Fibroblast of peridontal ligament (primary cell): ENCODE measurements around the gene GALT.

Experiments
- DNase-seq: peaks from one replicate; pipeline ENCODE4 v3.0.0-alpha.2; 2010; ENCODE audit errors: extremely low read depth

The GALT gene

DNA sequence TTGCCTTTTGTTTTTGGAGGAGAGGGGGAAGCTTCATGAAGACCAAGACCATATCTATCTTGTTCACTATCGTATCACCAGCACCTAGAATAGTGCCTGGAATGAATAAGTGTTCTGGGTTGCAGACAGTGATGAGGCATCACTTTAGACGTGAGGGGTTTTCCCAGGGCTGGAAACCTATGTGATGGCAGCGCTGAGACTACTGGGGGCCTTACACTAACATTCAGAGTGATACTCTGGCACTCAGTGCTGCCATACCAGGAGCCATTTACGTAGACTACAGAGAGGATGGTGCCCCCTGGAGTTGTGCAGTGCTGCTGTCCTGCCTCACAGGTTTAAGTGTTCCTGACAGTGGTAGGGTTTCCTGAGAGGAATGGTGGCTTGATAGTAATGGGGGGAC is 37.7 kb downstream of the GALT start:
- DNase-seq: no peak

DNA sequence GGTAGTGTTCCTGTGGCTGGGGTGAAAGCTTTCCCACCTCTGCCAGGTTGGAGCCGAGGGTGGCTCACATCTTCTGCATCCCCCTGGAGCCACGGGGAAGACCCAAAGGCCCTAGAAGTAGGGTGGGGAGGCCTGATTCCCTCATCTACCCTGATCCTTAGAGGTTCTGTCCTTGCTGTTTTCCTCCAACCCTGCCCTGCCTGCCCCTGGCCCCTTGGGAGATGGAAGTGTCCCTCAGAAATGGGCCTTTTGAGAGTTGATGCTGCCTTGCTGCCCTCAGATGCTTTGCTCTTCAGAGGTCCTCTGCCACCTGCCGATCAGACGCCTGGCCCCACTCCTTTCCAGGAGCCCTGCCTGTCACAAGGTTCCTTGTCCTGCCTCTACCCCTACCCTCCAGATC is 38.3 kb downstream of the GALT start:
- DNase-seq: no peak

DNA sequence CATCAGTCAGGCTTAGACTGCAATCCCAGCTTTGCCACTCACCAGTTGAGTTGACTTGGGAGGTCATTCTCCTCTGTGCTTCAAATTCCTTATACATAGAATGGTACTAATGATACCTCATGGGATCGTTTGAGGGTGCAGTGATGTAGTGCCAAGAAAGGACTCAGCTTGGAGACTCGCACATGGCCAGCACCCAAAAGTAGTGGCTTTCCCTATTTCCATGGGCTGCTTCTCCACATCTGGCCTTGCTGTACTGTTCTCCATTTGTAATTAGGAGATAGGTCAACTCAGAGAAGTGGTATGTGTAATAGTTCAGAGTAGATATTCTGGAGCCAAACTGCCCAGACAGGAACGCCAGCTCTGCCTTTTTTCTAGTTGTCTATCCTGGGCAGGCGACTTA is 39.1 kb downstream of the GALT start:
- DNase-seq: peak; percentile 30

DNA sequence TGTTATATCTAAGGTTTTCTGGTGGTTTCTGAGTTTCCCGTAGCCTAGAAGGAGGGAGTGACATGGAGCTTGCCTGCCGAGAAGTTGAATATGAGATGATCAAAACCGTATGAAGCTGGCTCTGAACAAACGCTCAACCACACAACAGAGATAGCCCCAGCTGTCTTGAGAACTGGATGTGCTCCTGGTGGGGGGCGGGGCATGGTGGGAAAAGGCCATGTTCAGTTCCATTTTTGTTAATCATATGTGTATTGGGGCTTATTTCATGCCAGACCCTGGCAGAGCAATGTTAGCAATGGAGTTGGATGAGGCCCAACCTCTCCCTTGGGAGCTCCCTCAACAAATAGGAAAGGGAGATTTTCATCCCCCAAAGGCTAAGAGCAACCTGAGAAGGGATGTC is 39.8 kb downstream of the GALT start:
- peak; percentile 86 for DNase-seq

DNA sequence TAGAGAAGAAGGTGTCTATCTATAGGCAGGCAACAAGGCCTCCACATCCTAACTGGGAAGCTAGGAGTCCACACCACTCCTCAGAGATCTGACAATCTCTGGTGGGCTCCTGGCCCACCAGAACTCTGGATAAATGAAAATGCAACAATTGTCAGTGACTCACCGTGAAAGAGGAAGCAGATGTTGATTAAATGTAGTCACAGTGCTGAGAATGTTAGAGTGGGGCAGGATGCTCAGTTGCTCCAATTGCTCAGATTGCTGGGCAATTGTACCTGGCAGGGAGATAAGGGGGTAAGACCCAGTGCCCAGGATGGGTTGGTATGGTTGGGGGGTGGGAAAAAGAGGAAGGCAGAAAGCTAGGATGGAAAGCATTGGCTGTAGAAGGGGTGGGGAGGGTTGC is 40.3 kb downstream of the GALT start:
- peak; percentile 40 for DNase-seq

DNA sequence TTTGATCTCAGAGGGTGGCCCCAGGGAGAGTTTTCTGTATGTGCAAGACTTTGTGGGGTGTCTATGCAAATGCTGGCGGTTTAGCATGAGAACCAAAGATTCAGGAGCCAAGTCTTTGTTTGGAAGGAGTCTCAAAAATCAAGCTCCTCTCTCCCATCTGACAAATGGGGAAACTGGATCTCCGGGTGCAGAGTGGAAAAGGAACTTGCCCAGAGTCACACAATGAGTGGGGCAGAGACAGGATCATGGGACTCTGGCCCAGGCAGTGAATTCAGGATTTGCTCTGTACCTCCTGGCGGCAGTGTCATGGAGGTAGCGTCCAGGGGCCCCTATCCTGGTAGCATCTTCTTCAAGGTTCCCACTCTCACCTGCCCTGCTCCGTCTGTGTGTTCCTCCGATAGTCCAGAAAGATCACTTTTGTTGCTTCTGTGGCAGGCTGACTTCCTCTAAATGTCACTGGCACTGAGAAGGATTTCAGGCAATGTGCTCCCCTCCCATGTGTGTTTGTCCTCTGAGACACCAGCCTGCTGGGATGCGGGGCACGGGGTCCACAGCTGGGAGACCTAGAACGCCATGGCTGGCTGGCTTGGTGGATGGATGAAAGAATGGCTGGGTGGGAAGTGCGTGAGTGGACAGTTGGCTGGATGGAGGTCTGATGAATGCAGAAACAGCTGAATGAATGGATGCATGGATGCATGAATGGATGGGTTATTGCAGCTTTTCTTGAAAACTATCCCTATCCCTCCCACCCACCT is 41.0 kb downstream of the GALT start:
- DNase-seq: no peak

DNA sequence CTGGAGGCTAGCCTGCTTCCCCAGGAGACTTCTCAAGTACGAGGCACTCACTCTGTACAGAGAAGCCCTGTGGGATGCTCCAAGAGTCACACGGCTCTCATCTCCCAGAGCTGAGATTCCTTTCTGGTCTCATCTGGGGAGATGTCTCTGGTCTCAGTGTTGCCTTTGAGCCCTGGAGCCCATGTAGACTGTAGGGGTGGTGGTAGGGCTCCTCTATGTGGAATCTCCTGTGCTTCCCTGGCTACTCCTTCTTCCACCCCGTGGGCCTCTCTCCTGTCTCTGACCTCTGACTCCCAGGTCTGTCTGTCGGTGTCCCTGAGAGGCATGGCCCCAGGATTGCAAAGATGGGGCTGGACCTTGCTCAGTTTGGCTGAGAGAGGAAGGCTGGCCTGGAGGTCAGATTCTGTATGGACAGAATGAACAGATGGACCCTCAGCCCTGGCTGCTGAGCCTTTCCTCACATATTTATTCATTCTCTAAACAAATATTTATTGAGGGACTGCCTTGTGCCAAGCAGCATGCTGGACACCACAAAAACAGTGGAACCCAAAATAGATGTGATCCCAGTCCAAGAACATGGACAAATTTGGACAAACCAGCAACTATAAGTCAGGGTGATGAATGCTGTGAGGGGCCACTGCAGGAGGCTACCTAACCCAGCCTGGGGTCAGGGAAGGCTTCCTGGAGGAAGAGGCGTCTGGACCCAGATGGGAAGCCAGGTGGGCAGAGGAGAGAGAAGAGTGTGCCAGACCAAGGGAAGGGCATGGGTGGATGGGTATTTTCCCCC is 42.0 kb downstream of the GALT start:
- DNase-seq: no peak

DNA sequence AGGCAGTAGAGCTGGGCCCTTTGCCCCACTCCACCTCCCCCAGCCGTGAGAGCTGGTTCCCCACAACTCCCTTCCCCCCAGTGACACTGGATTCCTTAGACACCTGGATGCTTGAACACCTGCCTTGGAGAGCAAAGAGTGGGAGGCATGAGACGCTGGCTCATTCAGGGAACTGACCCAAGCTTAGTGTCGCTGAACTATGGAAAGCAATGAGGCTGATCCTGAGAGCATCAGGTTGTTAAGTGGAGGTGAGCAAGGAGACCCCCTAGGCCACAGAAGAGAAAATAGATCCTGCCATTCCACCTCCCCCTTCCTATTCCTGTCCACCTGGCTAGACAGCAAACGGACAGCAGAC is 42.6 kb downstream of the GALT start:
- no peak for DNase-seq

DNA sequence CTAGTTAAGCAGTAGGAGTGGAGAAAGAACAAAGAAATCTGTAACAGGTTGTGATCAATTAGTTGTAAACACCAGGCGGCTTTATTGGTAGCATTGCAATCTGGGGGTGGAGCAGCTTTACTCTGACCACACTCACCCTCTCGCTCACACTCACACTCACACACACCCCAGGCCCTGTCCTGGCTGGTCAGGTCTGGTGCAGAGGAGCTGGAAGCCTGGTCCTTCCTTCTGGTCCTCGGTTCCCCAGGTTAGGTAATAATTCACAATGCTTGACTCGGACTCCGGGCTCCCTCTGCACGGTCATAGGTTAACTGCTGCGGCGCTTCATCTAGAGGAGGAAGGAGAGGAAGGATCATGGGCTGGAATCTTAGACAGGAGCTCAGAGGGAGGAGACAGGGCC is 43.0 kb downstream of the GALT start:
- no peak for DNase-seq

DNA sequence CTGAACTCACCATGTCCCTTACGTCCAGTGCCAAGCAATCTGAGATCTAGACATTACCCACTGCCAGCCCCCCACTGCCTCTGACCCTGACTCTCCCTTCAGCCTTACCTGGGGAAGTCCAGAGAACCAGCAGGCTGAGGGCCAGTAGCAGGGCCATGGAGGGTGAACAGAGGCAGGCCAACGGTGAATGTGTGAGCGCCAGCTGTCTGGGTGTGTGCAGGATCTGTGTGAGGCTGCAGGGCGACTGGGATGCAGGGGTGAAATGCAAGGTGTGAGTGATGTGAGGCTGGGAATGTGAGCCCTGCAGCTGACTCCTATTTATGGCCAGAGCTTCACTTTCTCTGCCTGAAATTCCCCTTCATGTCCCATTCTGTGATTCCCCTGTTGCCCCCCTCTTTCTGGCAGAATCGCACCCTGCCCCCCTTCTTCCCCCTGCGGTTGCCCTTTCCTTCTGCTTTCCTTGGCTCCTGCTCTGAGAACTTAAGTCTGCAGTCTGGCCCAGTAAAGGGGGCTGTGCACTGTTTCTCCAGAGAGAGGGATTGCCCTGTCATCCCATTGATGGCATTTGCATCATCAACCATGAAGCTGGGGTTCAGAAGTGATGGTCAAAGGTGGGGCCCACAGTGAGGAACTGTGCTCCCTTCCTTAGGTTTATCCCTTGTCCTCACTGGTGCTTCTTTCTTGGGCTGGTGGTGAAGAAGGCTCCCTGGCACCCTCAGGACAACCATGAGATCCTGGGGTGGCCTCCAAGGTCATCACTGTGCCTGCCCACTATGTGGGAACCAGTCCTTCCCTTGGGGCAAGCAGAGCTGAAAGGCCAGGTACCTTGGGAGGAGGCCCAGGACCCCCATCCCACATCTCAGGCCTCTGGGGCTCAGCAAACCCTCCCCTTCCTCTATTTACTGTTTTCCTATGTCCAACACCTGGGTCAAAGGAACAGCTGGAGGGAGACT is 44.8 kb downstream of the GALT start, which contains the start of gene CCL19:
TSS of gene CCL19 (minus strand) at position 294 of the 953 bp plus-strand sequence. CDS start at position 157, 137 bp downstream.
- DNase-seq: no peak

DNA sequence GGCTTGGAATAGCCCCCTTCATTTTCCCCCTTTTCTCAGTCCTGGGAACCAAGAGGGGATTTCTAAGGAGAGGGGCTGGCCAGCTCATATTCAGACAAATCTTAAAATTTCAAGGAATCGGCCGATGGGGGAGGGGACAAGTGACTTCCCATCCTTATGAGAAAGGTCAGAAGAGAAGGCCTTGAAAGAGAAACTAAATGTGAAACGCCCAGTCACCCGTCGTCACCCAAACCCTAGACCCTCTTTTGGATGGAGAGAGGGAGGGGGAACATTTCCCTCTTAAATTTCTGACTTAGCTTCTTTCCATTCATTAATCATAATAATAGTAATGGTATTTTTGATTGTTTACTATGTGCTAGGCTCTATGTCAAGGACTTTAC is 45.5 kb downstream of the GALT start:
- no peak for DNase-seq

DNA sequence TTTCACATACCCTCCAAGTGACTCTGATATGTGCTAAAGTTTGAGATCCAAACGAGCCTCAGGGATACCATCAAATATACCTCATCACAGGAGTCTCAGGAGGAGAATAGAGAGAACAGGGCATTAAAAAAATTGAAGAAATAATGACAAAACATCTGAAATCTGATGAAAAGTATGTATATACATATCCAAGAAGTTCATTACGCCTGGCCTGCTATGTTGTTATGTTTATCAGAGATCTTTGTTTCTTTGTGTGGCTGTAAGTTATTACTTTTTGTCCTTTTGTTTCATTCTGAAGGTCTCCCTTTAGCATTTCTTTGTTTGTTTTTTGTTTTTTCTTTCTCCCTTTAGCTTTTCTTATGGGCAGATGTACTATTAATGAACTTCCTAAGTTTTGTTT is 47.1 kb downstream of the GALT start:
- no peak for DNase-seq

DNA sequence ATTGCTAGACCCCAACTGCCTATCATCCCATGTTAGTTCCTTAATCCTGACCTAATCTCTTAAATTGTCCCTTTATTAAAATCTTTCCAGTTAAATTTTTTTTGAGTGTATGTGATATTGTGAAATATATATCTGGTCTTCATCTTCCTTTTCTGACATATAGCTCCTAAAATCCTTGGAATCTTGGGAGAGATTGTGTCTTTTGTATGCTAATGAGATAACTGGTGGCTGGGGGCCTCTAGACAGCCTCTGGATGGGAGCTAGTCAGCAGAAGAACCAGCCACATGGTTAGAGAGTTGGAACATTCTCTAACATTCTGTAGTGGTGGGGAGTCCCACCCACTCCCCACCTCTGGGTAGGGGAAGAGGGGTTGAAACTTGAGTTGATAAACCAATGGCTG is 48.3 kb downstream of the GALT start:
- DNase-seq: no peak
